Measurements from ENCODE around the gene SACM1L.

DNA sequence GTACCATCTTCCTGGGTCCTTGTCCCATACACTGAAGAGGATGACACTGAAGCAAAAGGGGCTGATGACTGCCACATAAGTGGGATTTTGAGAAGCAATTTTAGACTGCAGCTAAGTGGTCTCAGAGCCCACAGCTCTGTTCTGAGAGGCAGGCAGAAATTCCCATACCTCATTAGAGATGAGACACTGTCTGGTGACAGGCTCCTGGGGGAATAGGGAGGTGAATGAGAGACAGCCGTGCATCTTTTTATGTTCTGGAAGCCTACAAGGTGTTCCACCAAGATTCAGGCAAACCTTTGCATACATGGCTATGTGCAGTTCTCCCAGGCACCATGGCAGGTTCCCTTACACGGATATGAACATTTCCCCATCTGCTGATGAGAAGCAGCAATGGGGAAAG, 47.4 kb upstream of the SACM1L start:
- no peak for TF ChIP-seq CTCF (IDR thresholded peaks at IDR 0.05; ENCODE audit: low read depth, low read length)
- TF ChIP-seq, protein P1, sequence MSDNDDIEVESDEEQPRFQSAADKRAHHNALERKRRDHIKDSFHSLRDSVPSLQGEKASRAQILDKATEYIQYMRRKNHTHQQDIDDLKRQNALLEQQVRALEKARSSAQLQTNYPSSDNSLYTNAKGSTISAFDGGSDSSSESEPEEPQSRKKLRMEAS (IDR thresholded peaks at IDR 0.05; ENCODE audit: low read depth, low read length) = no peak
- TF ChIP-seq POLR2A (IDR thresholded peaks at IDR 0.05; ENCODE audit: extremely low read depth, insufficient read length) = no peak

Data from NB4 (cell line).